Parathyroid adenoma (tissue), 2 donors: ENCODE results near the gene GLS.

Experiments
- H2AFZ ChIP-seq: fragments of 300-600 bp; sonication (generic); one replicate; pipeline ENCODE4 v1.7.0; 2017; ENCODE audit warnings: antibody characterized with exemption, mild to moderate bottlenecking
- H3K27ac ChIP-seq: fragments of 300-600 bp; sonication (generic); one replicate; pipeline ENCODE4 v1.7.0; 2017
- H3K27me3 ChIP-seq: fragments of 300-600 bp; sonication (generic); one replicate; pipeline ENCODE4 v1.7.0; 2017; ENCODE audit warnings: low read length; ENCODE audit not compliant: control insufficient read depth, insufficient read depth
- H3K36me3 ChIP-seq: fragments of 300-600 bp; sonication (generic); one replicate; pipeline ENCODE4 v1.7.0; 2017; ENCODE audit warnings: low read length; ENCODE audit not compliant: control insufficient read depth, insufficient read depth
- H3K4me1 ChIP-seq: fragments of 300-600 bp; sonication (generic); one replicate; pipeline ENCODE4 v1.7.0; 2017; ENCODE audit warnings: control low read depth
- H3K4me2 ChIP-seq: fragments of 300-600 bp; sonication (generic); one replicate; pipeline ENCODE4 v1.7.0; 2017; ENCODE audit warnings: low read length
- H3K4me3 ChIP-seq: fragments of 300-600 bp; sonication (generic); one replicate; pipeline ENCODE4 v1.7.0; 2017; ENCODE audit warnings: low read depth, low read length
- H3K79me2 ChIP-seq: fragments of 300-600 bp; sonication (generic); one replicate; pipeline ENCODE4 v1.7.0; 2017; ENCODE audit warnings: control low read depth
- H3K9ac ChIP-seq: fragments of 300-600 bp; sonication (generic); one replicate; pipeline ENCODE4 v1.7.0; 2017; ENCODE audit warnings: mild to moderate bottlenecking
- H3K9me3 ChIP-seq: fragments of 300-600 bp; sonication (generic); one replicate; pipeline ENCODE4 v1.7.0; 2017; ENCODE audit warnings: low read length; ENCODE audit not compliant: control insufficient read depth
- TF ChIP-seq, protein P1 (sequence below): fragments of 300-600 bp; sonication (generic); IDR thresholded peaks from one replicate; pipeline ENCODE4 v1.7.0; 2017; ENCODE audit warnings: antibody characterized with exemption, mild to moderate bottlenecking
- donor health status: primary hyperparathyroidism.

The GLS gene

GRCh38 chr2:190888449-190888848 is 7.8 kb downstream of the GLS start:
- TF ChIP-seq, protein P1, sequence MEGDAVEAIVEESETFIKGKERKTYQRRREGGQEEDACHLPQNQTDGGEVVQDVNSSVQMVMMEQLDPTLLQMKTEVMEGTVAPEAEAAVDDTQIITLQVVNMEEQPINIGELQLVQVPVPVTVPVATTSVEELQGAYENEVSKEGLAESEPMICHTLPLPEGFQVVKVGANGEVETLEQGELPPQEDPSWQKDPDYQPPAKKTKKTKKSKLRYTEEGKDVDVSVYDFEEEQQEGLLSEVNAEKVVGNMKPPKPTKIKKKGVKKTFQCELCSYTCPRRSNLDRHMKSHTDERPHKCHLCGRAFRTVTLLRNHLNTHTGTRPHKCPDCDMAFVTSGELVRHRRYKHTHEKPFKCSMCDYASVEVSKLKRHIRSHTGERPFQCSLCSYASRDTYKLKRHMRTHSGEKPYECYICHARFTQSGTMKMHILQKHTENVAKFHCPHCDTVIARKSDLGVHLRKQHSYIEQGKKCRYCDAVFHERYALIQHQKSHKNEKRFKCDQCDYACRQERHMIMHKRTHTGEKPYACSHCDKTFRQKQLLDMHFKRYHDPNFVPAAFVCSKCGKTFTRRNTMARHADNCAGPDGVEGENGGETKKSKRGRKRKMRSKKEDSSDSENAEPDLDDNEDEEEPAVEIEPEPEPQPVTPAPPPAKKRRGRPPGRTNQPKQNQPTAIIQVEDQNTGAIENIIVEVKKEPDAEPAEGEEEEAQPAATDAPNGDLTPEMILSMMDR, result no peak
- peaks cover 4% of the 10 kb centered on the region for H3K4me1 ChIP-seq
- H3K9me3 ChIP-seq, result no peaks in the 10 kb centered on the region
- H2AFZ ChIP-seq, result no peak overlapping the region
- H3K4me3 ChIP-seq, result peak overlapping the region; percentile 14
- H3K36me3 ChIP-seq, result no peaks in the 10 kb centered on the region
- no peak overlapping the region for H3K9ac ChIP-seq
- H3K79me2 ChIP-seq, result peaks cover 16% of the 10 kb centered on the region
- peak overlapping the region; percentile 49 for H3K4me2 ChIP-seq
- no peak overlapping the region for H3K27ac ChIP-seq
- no peaks in the 10 kb centered on the region for H3K27me3 ChIP-seq

- Histone ChIP-seq H3K4me3 (peak overlapping the region; percentile 14), H2AFZ (no peak overlapping the region), H3K9ac (no peak overlapping the region), H3K79me2 (peaks cover 14% of the 10 kb centered on the region), H3K36me3 (no peaks in the 10 kb centered on the region), H3K27me3 (no peaks in the 10 kb centered on the region), H3K9me3 (no peaks in the 10 kb centered on the region), H3K4me1 (peaks cover 4% of the 10 kb centered on the region), H3K4me2 (peak overlapping the region; percentile 49), H3K27ac (no peak overlapping the region)
- TF ChIP-seq, protein P1, result no peak
Observed at GRCh38 chr2:190889175-190889943, 8.7 kb downstream of the GLS start.

- Histone ChIP-seq H3K27me3 (no peaks in the 10 kb centered on the region), H3K36me3 (no peaks in the 10 kb centered on the region), H3K79me2 (peaks cover 3% of the 10 kb centered on the region), H3K4me2 (no peak overlapping the region), H3K9me3 (no peaks in the 10 kb centered on the region), H3K4me1 (peaks cover 4% of the 10 kb centered on the region), H3K9ac (no peak overlapping the region), H3K4me3 (no peak overlapping the region), H2AFZ (no peak overlapping the region), H3K27ac (no peak overlapping the region)
- TF ChIP-seq, protein P1, result no peak
Observed at GRCh38 chr2:190891372-190891771, 10.8 kb downstream of the GLS start.

- H3K27me3 ChIP-seq, result no peaks in the 10 kb centered on the region
- peak overlapping the region; percentile 23 for H3K4me3 ChIP-seq
- H3K4me2 ChIP-seq, result peak overlapping the region; percentile 52
- no peak overlapping the region for H2AFZ ChIP-seq
- H3K79me2 ChIP-seq, result peaks cover 2% of the 10 kb centered on the region
- peaks cover 4% of the 10 kb centered on the region for H3K4me1 ChIP-seq
- TF ChIP-seq, protein P1, result no peak
- no peaks in the 10 kb centered on the region for H3K9me3 ChIP-seq
- peak overlapping the region; percentile 1 for H3K27ac ChIP-seq
- no peaks in the 10 kb centered on the region for H3K36me3 ChIP-seq
- H3K9ac ChIP-seq, result no peak overlapping the region
Observed at GRCh38 chr2:190891889-190892288, 11.3 kb downstream of the GLS start.

DNA sequence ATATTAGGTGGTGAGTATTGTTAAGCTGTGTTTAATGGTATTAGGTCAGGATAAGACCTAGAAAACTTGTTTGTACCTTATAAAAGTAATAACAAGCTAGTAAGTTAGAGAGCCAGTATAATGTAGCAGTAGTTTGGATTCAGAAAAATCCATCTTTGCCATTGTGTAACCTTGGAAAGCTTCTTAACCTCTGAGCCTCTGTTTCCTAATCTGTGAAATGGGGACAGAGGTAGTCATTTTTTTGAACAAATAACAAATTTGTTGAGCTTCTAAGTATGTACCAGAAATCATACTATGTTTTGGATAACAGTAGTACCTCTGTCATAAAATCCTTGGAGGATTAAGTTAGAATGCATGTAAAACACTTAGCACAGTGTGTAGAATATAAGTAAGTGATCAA is 12.5 kb downstream of the GLS start:
- H3K9me3 ChIP-seq, result no peaks in the 10 kb centered on the region
- no peaks in the 10 kb centered on the region for H3K36me3 ChIP-seq
- no peak overlapping the region for H3K9ac ChIP-seq
- no peak overlapping the region for H2AFZ ChIP-seq
- H3K4me3 ChIP-seq, result no peak overlapping the region
- TF ChIP-seq, protein P1, result no peak
- H3K27ac ChIP-seq, result no peak overlapping the region
- peak overlapping the region; percentile 8 for H3K4me2 ChIP-seq
- peaks cover 2% of the 10 kb centered on the region for H3K79me2 ChIP-seq
- peaks cover 4% of the 10 kb centered on the region for H3K4me1 ChIP-seq
- no peaks in the 10 kb centered on the region for H3K27me3 ChIP-seq
